GM12878 (cell line): ENCODE results near the gene FAM229B.

Source experiments
- TF ChIP-seq, protein P1 (sequence below): fragments of 450-650 bp; IDR thresholded peaks from 2 replicates; pipeline ENCODE4 v1.6.1; 2017; ENCODE audit warnings: antibody characterized with exemption, mild to moderate bottlenecking, moderate library complexity
- TF ChIP-seq, protein P2 (sequence below): IDR thresholded peaks from 2 replicates; pipeline ENCODE4 v1.6.1; 2012; ENCODE audit warnings: mild to moderate bottlenecking, low read depth, low read length
- TF ChIP-seq, protein P3 (sequence below): IDR thresholded peaks from 2 replicates; pipeline ENCODE4 v1.6.1; 2011; ENCODE audit warnings: mild to moderate bottlenecking, low read depth, low read length, moderate library complexity; ENCODE audit not compliant: insufficient replicate concordance

GRCh38 chr6:112113918-112114317, 26.5 kb downstream of the FAM229B start:
- TF ChIP-seq, protein P1, sequence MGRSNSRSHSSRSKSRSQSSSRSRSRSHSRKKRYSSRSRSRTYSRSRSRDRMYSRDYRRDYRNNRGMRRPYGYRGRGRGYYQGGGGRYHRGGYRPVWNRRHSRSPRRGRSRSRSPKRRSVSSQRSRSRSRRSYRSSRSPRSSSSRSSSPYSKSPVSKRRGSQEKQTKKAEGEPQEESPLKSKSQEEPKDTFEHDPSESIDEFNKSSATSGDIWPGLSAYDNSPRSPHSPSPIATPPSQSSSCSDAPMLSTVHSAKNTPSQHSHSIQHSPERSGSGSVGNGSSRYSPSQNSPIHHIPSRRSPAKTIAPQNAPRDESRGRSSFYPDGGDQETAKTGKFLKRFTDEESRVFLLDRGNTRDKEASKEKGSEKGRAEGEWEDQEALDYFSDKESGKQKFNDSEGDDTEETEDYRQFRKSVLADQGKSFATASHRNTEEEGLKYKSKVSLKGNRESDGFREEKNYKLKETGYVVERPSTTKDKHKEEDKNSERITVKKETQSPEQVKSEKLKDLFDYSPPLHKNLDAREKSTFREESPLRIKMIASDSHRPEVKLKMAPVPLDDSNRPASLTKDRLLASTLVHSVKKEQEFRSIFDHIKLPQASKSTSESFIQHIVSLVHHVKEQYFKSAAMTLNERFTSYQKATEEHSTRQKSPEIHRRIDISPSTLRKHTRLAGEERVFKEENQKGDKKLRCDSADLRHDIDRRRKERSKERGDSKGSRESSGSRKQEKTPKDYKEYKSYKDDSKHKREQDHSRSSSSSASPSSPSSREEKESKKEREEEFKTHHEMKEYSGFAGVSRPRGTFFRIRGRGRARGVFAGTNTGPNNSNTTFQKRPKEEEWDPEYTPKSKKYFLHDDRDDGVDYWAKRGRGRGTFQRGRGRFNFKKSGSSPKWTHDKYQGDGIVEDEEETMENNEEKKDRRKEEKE = no peak
- TF ChIP-seq, protein P2, sequence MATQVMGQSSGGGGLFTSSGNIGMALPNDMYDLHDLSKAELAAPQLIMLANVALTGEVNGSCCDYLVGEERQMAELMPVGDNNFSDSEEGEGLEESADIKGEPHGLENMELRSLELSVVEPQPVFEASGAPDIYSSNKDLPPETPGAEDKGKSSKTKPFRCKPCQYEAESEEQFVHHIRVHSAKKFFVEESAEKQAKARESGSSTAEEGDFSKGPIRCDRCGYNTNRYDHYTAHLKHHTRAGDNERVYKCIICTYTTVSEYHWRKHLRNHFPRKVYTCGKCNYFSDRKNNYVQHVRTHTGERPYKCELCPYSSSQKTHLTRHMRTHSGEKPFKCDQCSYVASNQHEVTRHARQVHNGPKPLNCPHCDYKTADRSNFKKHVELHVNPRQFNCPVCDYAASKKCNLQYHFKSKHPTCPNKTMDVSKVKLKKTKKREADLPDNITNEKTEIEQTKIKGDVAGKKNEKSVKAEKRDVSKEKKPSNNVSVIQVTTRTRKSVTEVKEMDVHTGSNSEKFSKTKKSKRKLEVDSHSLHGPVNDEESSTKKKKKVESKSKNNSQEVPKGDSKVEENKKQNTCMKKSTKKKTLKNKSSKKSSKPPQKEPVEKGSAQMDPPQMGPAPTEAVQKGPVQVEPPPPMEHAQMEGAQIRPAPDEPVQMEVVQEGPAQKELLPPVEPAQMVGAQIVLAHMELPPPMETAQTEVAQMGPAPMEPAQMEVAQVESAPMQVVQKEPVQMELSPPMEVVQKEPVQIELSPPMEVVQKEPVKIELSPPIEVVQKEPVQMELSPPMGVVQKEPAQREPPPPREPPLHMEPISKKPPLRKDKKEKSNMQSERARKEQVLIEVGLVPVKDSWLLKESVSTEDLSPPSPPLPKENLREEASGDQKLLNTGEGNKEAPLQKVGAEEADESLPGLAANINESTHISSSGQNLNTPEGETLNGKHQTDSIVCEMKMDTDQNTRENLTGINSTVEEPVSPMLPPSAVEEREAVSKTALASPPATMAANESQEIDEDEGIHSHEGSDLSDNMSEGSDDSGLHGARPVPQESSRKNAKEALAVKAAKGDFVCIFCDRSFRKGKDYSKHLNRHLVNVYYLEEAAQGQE = no peak
- TF ChIP-seq, protein P3, sequence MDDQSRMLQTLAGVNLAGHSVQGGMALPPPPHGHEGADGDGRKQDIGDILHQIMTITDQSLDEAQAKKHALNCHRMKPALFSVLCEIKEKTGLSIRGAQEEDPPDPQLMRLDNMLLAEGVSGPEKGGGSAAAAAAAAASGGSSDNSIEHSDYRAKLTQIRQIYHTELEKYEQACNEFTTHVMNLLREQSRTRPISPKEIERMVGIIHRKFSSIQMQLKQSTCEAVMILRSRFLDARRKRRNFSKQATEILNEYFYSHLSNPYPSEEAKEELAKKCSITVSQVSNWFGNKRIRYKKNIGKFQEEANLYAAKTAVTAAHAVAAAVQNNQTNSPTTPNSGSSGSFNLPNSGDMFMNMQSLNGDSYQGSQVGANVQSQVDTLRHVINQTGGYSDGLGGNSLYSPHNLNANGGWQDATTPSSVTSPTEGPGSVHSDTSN = no peak
